A549 (cell line): ENCODE results near the gene DARS1. TPM values are rescaled to one million over a fixed set of nuclear protein-coding genes. Genes with fewer than 3 reads are reported as not detected.

ENCODE experiments used
- ATAC-seq, 2 experiments: fragments of 200-7000 bp in 1 of 2; fragments of >200 bp in 1 of 2; cut with Nextera tagmentation in 1 of 2; cut with Tn5 transposase in 1 of 2; 3 replicates each; pipeline versions ENCODE4 v1.8.0 to v1.9.1; 2018 to 2020; ENCODE audit warnings: mild to moderate bottlenecking in 1 of 2, moderate library complexity in 1 of 2
- CTCF ChIA-PET: fragments of 300-600 bp; sonication (Branson Sonifier 250); formaldehyde crosslinking; extraction: SDS; loops from one replicate; lab custom pipeline; 2021; ENCODE audit warnings: antibody characterized with exemption, inconsistent platforms; lab: Yijun Ruan, JAX
- POLR2A ChIA-PET: fragments of 350-600 bp; formaldehyde crosslinking; extraction: SDS; loops from one replicate; lab custom pipeline; 2021; ENCODE audit warnings: antibody characterized with exemption, inconsistent platforms; lab: Yijun Ruan, JAX
- DNase-seq, 2 experiments: peaks; one replicate each; pipeline versions ENCODE4 v3.0.0 to v3.0.0-alpha.2; 2011 to 2016; ENCODE audit warnings: low read depth in 1 of 2, low spot score in 1 of 2
- FAIRE-seq: peaks from 2 replicates; lab custom pipeline; 2011; peaks lifted over from hg19 to GRCh38; lab: Jason Lieb, UNC
- H3K27ac ChIP-seq, 2 experiments: fragments of >200 bp; sonication (Bioruptor Twin); formaldehyde crosslinking; 3 replicates each; pipeline ENCODE4 v1.5.1; 2016 to 2017
- H3K4me1 ChIP-seq: fragments of >200 bp; sonication (Bioruptor Twin); formaldehyde crosslinking; 3 replicates; pipeline ENCODE4 v1.6.1; 2016
- H3K4me2 ChIP-seq: fragments of >200 bp; sonication (Bioruptor Twin); formaldehyde crosslinking; 3 replicates; pipeline ENCODE4 v1.6.1; 2016
- H3K4me3 ChIP-seq: fragments of >200 bp; sonication (Bioruptor Twin); formaldehyde crosslinking; 3 replicates; pipeline ENCODE4 v1.5.1; 2016
- H3K9me3 ChIP-seq: fragments of >200 bp; sonication (Bioruptor Twin); formaldehyde crosslinking; 3 replicates; pipeline ENCODE4 v1.6.1; 2016
- CBX2 ChIP-seq: fragments of 200-600 bp; sonication (generic); IDR thresholded peaks from 2 replicates; pipeline ENCODE4 v1.6.1; 2016; ENCODE audit warnings: low read depth, mild to moderate bottlenecking, borderline replicate concordance
- CEBPB ChIP-seq, 2 experiments: fragments of >200 bp in 1 of 2; sonication (Bioruptor Twin) in 1 of 2; formaldehyde crosslinking in 1 of 2; IDR thresholded peaks; 2 replicates each; pipeline ENCODE4 v1.6.1; 2012 to 2016
- CHD2 ChIP-seq: fragments of 150-350 bp; IDR thresholded peaks from 2 replicates; pipeline ENCODE4 v1.6.1; 2014; ENCODE audit warnings: low read length; ENCODE audit not compliant: partially characterized antibody
- EHF ChIP-seq: fragments of 250-450 bp; sonication (Bioruptor Pico); IDR thresholded peaks from 2 replicates; pipeline ENCODE4 v1.5.0; 2020; ENCODE audit warnings: mild to moderate bottlenecking
- EHMT2 ChIP-seq: fragments of 200-600 bp; sonication (generic); IDR thresholded peaks from 2 replicates; pipeline ENCODE4 v1.6.1; 2016; ENCODE audit warnings: antibody characterized with exemption, low read depth, mild to moderate bottlenecking, moderate library complexity
- EP300 ChIP-seq, 2 experiments: fragments of >200 bp; sonication (Bioruptor Twin); formaldehyde crosslinking; IDR thresholded peaks; 2 replicates in 1 of 2; 3 replicates in 1 of 2; pipeline ENCODE4 v1.6.1; 2016 to 2017
- ESRRA ChIP-seq: fragments of 150-350 bp; IDR thresholded peaks from 2 replicates; pipeline ENCODE4 v1.6.1; 2014; ENCODE audit warnings: mild to moderate bottlenecking, low read length, borderline replicate concordance
- JUN ChIP-seq, 2 experiments: fragments of >200 bp; sonication (Bioruptor Twin); formaldehyde crosslinking; IDR thresholded peaks; 2 replicates in 1 of 2; 3 replicates in 1 of 2; pipeline ENCODE4 v1.6.1; 2016 to 2017
- KDM1A ChIP-seq: fragments of 200-600 bp; sonication (generic); IDR thresholded peaks from 2 replicates; pipeline ENCODE4 v1.6.1; 2016; ENCODE audit warnings: low read depth, mild to moderate bottlenecking
- KDM5A ChIP-seq: fragments of 200-600 bp; sonication (generic); IDR thresholded peaks from 2 replicates; pipeline ENCODE4 v1.6.1; 2016; ENCODE audit warnings: antibody characterized with exemption, mild to moderate bottlenecking
- MAZ ChIP-seq: fragments of 150-350 bp; IDR thresholded peaks from 2 replicates; pipeline ENCODE4 v1.6.1; 2014; ENCODE audit warnings: antibody characterized with exemption, low read depth, low read length, borderline replicate concordance
- MYC ChIP-seq: IDR thresholded peaks from 2 replicates; pipeline ENCODE4 v1.6.1; 2012; ENCODE audit warnings: mild to moderate bottlenecking, inconsistent platforms, low read length, improper control_type of control experiment, borderline replicate concordance
- RNF2 ChIP-seq: fragments of 200-600 bp; sonication (generic); IDR thresholded peaks from 2 replicates; pipeline ENCODE4 v1.6.1; 2016; ENCODE audit warnings: low read depth, mild to moderate bottlenecking, antibody characterized with exemption, moderate library complexity, borderline replicate concordance
- ZC3H11A ChIP-seq: fragments of 450-650 bp; IDR thresholded peaks from 2 replicates; pipeline ENCODE4 v1.6.1; 2014; ENCODE audit warnings: antibody characterized with exemption, mild to moderate bottlenecking
- ZFP36 ChIP-seq: fragments of 450-650 bp; IDR thresholded peaks from 2 replicates; pipeline ENCODE4 v1.6.1; 2014; ENCODE audit warnings: borderline replicate concordance; ENCODE audit not compliant: partially characterized antibody
- ZSCAN20 ChIP-seq: fragments of 250-450 bp; sonication (Bioruptor Pico); IDR thresholded peaks from 2 replicates; pipeline ENCODE4 v1.8.0; 2022; ENCODE audit warnings: mild to moderate bottlenecking, moderate library complexity
- WGBS: methylation state at CpG from one replicate; pipeline ENCODE4 v1.1.6; 2017; ENCODE audit errors: missing lambda C conversion rate; 5-methylcytosine and 5-hydroxymethylcytosine counted together
- polyA plus RNA-seq, 4 experiments: library from polyadenylated mRNA; depleted of rRNA in 3 of 4; stranded (reverse); fragments of >200 nt; fragmentation: RNase III in 1 of 4; extraction: RNeasy Plus Mini Kit Qiagen cat#74134 plus additional on column Dnase treatment in 1 of 4; gene quantifications; 2 replicates in 3 of 4; 3 replicates in 1 of 4; pipeline ENCODE4 v1.2.3, GENCODE V29; 2011 to 2017
- TF ChIP-seq, protein P1 (sequence below): fragments of >200 bp; sonication (Bioruptor Twin); formaldehyde crosslinking; IDR thresholded peaks from 3 replicates; pipeline ENCODE4 v1.6.1; 2016
- TF ChIP-seq, protein P2 (sequence below): fragments of 250-450 bp; sonication (Bioruptor Pico); IDR thresholded peaks from 2 replicates; pipeline ENCODE4 v1.5.0; 2020; ENCODE audit warnings: low read depth, mild to moderate bottlenecking, moderate library complexity
- TF ChIP-seq, protein P3 (sequence below): fragments of 250-450 bp; sonication (Bioruptor Pico); IDR thresholded peaks from 2 replicates; pipeline ENCODE4 v1.5.0; 2021; ENCODE audit warnings: mild to moderate bottlenecking, moderate library complexity, borderline replicate concordance
- TF ChIP-seq, protein P4 (sequence below): IDR thresholded peaks from 2 replicates; pipeline ENCODE4 v1.6.1; 2012
- TF ChIP-seq, protein P5 (sequence below): fragments of >200 bp; sonication (Bioruptor Twin); formaldehyde crosslinking; IDR thresholded peaks from 3 replicates; pipeline ENCODE4 v1.5.1; 2016
- TF ChIP-seq, protein P6 (sequence below): fragments of >200 bp; sonication (Bioruptor Twin); formaldehyde crosslinking; IDR thresholded peaks from 2 replicates; pipeline ENCODE4 v1.6.1; 2016
- TF ChIP-seq, protein P7 (sequence below): fragments of 200-600 bp; sonication (generic); IDR thresholded peaks from 2 replicates; pipeline ENCODE4 v1.6.1; 2016; ENCODE audit warnings: antibody characterized with exemption, mild to moderate bottlenecking, moderate library complexity

Gene DARS1
- polyA plus RNA-seq, 2 of the 4 experiments (the other 2 are of a cell fraction): 83.8 to 130 TPM

DNA sequence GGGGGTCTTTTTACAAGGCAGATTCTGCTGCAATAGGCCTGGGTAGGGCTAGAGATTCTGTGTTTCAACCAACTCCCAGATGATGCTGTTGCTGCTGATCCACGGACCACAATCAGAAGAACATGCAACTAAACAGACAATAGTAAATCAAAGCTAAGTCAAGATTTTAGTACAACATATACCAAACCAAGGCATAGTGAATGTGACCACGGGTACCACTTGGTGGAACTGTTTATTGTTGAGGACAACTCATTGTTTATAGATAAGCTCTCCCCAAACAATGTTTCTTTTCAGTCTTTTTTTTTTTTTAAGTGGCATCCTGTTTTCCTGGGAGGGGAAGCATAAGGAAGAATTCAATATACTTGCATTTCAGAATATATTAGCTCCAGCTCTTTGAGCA lies 36.0 kb upstream of the DARS1 start:
- Histone ChIP-seq H3K4me3 (no peak overlapping the region), H3K9me3 (no peaks in the 10 kb centered on the region), H3K27ac (no peak overlapping the region), H3K4me2 (no peak overlapping the region), H3K4me1 (peaks cover 9% of the 10 kb centered on the region; the same call in 2 of the 3 replicates)
- DNase-seq (no peak), ATAC-seq (no peak), FAIRE-seq (no peak)
- CTCF ChIA-PET: no interaction called here
- 45% methylated on average over 2 of the region's 2 CpGs for WGBS
- TF ChIP-seq CBX2: no peak
- no peak for TF ChIP-seq KDM5A
- TF ChIP-seq, protein P1, sequence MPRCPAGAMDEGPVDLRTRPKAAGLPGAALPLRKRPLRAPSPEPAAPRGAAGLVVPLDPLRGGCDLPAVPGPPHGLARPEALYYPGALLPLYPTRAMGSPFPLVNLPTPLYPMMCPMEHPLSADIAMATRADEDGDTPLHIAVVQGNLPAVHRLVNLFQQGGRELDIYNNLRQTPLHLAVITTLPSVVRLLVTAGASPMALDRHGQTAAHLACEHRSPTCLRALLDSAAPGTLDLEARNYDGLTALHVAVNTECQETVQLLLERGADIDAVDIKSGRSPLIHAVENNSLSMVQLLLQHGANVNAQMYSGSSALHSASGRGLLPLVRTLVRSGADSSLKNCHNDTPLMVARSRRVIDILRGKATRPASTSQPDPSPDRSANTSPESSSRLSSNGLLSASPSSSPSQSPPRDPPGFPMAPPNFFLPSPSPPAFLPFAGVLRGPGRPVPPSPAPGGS: no peak
- TF ChIP-seq, protein P2, sequence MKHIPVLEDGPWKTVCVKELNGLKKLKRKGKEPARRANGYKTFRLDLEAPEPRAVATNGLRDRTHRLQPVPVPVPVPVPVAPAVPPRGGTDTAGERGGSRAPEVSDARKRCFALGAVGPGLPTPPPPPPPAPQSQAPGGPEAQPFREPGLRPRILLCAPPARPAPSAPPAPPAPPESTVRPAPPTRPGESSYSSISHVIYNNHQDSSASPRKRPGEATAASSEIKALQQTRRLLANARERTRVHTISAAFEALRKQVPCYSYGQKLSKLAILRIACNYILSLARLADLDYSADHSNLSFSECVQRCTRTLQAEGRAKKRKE (CRISPR knock-in tag): no peak
- TF ChIP-seq CHD2: no peak
- TF ChIP-seq EP300 (IDR thresholded peaks at IDR 0.05): no peak
- no peak for TF ChIP-seq ZFP36
- TF ChIP-seq, protein P3, sequence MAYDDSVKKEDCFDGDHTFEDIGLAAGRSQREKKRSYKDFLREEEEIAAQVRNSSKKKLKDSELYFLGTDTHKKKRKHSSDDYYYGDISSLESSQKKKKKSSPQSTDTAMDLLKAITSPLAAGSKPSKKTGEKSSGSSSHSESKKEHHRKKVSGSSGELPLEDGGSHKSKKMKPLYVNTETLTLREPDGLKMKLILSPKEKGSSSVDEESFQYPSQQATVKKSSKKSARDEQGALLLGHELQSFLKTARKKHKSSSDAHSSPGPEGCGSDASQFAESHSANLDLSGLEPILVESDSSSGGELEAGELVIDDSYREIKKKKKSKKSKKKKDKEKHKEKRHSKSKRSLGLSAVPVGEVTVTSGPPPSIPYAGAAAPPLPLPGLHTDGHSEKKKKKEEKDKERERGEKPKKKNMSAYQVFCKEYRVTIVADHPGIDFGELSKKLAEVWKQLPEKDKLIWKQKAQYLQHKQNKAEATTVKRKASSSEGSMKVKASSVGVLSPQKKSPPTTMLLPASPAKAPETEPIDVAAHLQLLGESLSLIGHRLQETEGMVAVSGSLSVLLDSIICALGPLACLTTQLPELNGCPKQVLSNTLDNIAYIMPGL (CRISPR knock-in tag): no peak
- TF ChIP-seq, protein P4, sequence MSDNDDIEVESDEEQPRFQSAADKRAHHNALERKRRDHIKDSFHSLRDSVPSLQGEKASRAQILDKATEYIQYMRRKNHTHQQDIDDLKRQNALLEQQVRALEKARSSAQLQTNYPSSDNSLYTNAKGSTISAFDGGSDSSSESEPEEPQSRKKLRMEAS: no peak
- no peak for TF ChIP-seq ZSCAN20
- TF ChIP-seq KDM1A: no peak
- TF ChIP-seq EHMT2: no peak
- no peak for TF ChIP-seq MYC
- TF ChIP-seq, protein P5, sequence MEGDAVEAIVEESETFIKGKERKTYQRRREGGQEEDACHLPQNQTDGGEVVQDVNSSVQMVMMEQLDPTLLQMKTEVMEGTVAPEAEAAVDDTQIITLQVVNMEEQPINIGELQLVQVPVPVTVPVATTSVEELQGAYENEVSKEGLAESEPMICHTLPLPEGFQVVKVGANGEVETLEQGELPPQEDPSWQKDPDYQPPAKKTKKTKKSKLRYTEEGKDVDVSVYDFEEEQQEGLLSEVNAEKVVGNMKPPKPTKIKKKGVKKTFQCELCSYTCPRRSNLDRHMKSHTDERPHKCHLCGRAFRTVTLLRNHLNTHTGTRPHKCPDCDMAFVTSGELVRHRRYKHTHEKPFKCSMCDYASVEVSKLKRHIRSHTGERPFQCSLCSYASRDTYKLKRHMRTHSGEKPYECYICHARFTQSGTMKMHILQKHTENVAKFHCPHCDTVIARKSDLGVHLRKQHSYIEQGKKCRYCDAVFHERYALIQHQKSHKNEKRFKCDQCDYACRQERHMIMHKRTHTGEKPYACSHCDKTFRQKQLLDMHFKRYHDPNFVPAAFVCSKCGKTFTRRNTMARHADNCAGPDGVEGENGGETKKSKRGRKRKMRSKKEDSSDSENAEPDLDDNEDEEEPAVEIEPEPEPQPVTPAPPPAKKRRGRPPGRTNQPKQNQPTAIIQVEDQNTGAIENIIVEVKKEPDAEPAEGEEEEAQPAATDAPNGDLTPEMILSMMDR: no peak
- POLR2A ChIA-PET: no interaction called here

DNA sequence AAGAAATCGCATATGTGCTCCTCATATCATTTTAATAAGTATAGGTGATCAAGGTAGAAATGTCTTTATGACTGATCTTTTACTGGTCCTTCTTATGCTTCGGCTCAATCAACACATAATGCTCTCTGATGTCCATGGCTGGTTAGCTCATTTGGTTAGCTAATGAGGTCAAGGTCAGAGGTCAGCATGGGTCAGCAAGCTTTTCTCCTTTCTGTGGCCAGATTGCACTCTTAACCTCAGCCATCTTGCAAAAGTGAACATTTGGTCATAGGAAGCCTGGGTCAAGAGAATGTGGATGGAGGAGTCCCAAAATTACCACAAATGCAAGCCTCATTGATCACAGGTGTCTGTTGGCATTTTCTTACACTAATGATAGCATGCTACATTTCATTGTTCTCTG lies 35.4 kb upstream of the DARS1 start:
- CTCF ChIA-PET: no interaction called here
- H3K4me1 ChIP-seq: peaks cover 9% of the 10 kb centered on the region; the same call in 2 of the 3 replicates
- no peak overlapping the region for H3K4me3 ChIP-seq
- FAIRE-seq (no peak), DNase-seq (no peak), ATAC-seq (no peak)
- 55% methylated on average over 2 of the region's 2 CpGs for WGBS
- no peaks in the 10 kb centered on the region for H3K9me3 ChIP-seq
- TF ChIP-seq, protein P6, sequence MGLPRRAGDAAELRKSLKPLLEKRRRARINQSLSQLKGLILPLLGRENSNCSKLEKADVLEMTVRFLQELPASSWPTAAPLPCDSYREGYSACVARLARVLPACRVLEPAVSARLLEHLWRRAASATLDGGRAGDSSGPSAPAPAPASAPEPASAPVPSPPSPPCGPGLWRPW: no peak
- TF ChIP-seq EHF (CRISPR knock-in tag): no peak
- TF ChIP-seq, protein P7, sequence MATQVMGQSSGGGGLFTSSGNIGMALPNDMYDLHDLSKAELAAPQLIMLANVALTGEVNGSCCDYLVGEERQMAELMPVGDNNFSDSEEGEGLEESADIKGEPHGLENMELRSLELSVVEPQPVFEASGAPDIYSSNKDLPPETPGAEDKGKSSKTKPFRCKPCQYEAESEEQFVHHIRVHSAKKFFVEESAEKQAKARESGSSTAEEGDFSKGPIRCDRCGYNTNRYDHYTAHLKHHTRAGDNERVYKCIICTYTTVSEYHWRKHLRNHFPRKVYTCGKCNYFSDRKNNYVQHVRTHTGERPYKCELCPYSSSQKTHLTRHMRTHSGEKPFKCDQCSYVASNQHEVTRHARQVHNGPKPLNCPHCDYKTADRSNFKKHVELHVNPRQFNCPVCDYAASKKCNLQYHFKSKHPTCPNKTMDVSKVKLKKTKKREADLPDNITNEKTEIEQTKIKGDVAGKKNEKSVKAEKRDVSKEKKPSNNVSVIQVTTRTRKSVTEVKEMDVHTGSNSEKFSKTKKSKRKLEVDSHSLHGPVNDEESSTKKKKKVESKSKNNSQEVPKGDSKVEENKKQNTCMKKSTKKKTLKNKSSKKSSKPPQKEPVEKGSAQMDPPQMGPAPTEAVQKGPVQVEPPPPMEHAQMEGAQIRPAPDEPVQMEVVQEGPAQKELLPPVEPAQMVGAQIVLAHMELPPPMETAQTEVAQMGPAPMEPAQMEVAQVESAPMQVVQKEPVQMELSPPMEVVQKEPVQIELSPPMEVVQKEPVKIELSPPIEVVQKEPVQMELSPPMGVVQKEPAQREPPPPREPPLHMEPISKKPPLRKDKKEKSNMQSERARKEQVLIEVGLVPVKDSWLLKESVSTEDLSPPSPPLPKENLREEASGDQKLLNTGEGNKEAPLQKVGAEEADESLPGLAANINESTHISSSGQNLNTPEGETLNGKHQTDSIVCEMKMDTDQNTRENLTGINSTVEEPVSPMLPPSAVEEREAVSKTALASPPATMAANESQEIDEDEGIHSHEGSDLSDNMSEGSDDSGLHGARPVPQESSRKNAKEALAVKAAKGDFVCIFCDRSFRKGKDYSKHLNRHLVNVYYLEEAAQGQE: no peak
- no peak for TF ChIP-seq ZC3H11A
- TF ChIP-seq JUN (IDR thresholded peaks at IDR 0.05): no peak
- no peak for TF ChIP-seq CEBPB (IDR thresholded peaks at IDR 0.05)
- no peak for TF ChIP-seq EHMT2
- no peak for TF ChIP-seq RNF2
- TF ChIP-seq MAZ: no peak
- no peak for TF ChIP-seq ESRRA
- TF ChIP-seq KDM5A: no peak
- no peak overlapping the region for H3K27ac ChIP-seq
- H3K4me2 ChIP-seq: no peak overlapping the region
- POLR2A ChIA-PET: no interaction called here
